GM23338 (cell line): ENCODE results near the gene R3HDM1. TPM values are rescaled to one million over a fixed set of nuclear protein-coding genes. Genes with fewer than 3 reads are reported as not detected.

Experiments
- ATAC-seq: fragments of 200-7000 bp; cut with Tn5 transposase; 3 replicates; pipeline ENCODE4 v1.9.1; 2020
- DNase-seq: peaks from one replicate; pipeline ENCODE4 v3.0.0-alpha.2; 2015; ENCODE audit warnings: low spot score
- H2AFZ ChIP-seq: fragments of 200-600 bp; sonication (generic); 2 replicates; pipeline ENCODE4 v1.8.0; 2016; ENCODE audit warnings: antibody characterized with exemption, mild to moderate bottlenecking, moderate library complexity
- H3F3A ChIP-seq: fragments of 200-600 bp; sonication (generic); replicated peaks from 2 replicates; pipeline ENCODE4 v1.8.0; 2017; ENCODE audit warnings: antibody characterized with exemption, mixed run types, low read depth
- H3K27ac ChIP-seq: fragments of 200-600 bp; sonication (generic); 2 replicates; pipeline ENCODE4 v1.6.1; 2016; ENCODE audit warnings: low read depth
- H3K27me3 ChIP-seq: fragments of 200-600 bp; sonication (generic); 2 replicates; pipeline ENCODE4 v1.8.0; 2016; ENCODE audit warnings: mild to moderate bottlenecking, mixed run types, moderate library complexity; ENCODE audit not compliant: insufficient read depth
- H3K36me3 ChIP-seq: fragments of 200-600 bp; sonication (generic); 2 replicates; pipeline ENCODE4 v1.8.0; 2016; ENCODE audit warnings: mild to moderate bottlenecking; ENCODE audit not compliant: insufficient read depth
- H3K4me1 ChIP-seq: fragments of 200-600 bp; sonication (generic); 2 replicates; pipeline ENCODE4 v1.8.0; 2016; ENCODE audit warnings: mild to moderate bottlenecking, moderate library complexity; ENCODE audit not compliant: insufficient read depth
- H3K4me2 ChIP-seq: fragments of 200-600 bp; sonication (generic); 2 replicates; pipeline ENCODE4 v1.7.1; 2017; ENCODE audit warnings: mixed run types
- H3K4me3 ChIP-seq: fragments of 200-600 bp; sonication (generic); 2 replicates; pipeline ENCODE4 v1.6.1; 2016; ENCODE audit warnings: mixed run types
- H3K79me2 ChIP-seq: fragments of 200-600 bp; sonication (generic); replicated peaks from 2 replicates; pipeline ENCODE4 v1.8.0; 2017; ENCODE audit warnings: mild to moderate bottlenecking; ENCODE audit not compliant: insufficient read depth
- H3K9me2 ChIP-seq: fragments of 200-600 bp; sonication (generic); 2 replicates; pipeline ENCODE4 v1.8.0; 2017; ENCODE audit not compliant: insufficient read depth
- H4K20me1 ChIP-seq: fragments of 200-600 bp; sonication (generic); replicated peaks from 2 replicates; pipeline ENCODE4 v1.8.0; 2017; ENCODE audit warnings: mild to moderate bottlenecking; ENCODE audit not compliant: insufficient read depth
- H3K27ac Mint-ChIP-seq: 2 replicates; pipeline ENCODE4 v1.8.0; 2020; ENCODE audit warnings: inconsistent platforms, mild to moderate bottlenecking, moderate library complexity, mixed read lengths
- H3K27me3 Mint-ChIP-seq: 3 replicates; pipeline ENCODE4 v1.8.0; 2022; ENCODE audit warnings: low read depth, mild to moderate bottlenecking, moderate library complexity, mixed read lengths, inconsistent platforms; ENCODE audit not compliant: insufficient read depth, poor library complexity
- H3K36me3 Mint-ChIP-seq: 3 replicates; pipeline ENCODE4 v1.8.0; 2021; ENCODE audit warnings: low read depth, mild to moderate bottlenecking, inconsistent platforms, moderate library complexity, mixed read lengths
- H3K4me1 Mint-ChIP-seq: 3 replicates; pipeline ENCODE4 v1.8.0; 2020; ENCODE audit warnings: mild to moderate bottlenecking, inconsistent platforms, mixed read lengths
- H3K4me3 Mint-ChIP-seq: 3 replicates; pipeline ENCODE4 v1.8.0; 2021; ENCODE audit warnings: moderate library complexity, mild to moderate bottlenecking, inconsistent platforms, mixed read lengths
- H3K9me3 Mint-ChIP-seq: 3 replicates; pipeline ENCODE4 v1.8.0; 2020; ENCODE audit warnings: moderate library complexity, mild to moderate bottlenecking, inconsistent platforms, mixed read lengths
- CREB1 ChIP-seq: fragments of 250-450 bp; sonication (Bioruptor Pico); IDR thresholded peaks from 2 replicates; pipeline ENCODE4 v1.5.0; 2020; ENCODE audit warnings: low read depth, mild to moderate bottlenecking, moderate library complexity
- EZH2 ChIP-seq: fragments of 200-600 bp; sonication (generic); IDR thresholded peaks from one replicate; pipeline ENCODE4 v1.8.0; 2017; ENCODE audit warnings: antibody characterized with exemption, mild to moderate bottlenecking, low read depth; ENCODE audit not compliant: unreplicated experiment
- JUNB ChIP-seq: IDR thresholded peaks from one replicate; pipeline ENCODE4 v1.6.1; 2016; ENCODE audit warnings: antibody characterized with exemption; ENCODE audit not compliant: unreplicated experiment
- NANOG ChIP-seq: IDR thresholded peaks from 2 replicates; pipeline ENCODE4 v1.6.1; 2016; ENCODE audit warnings: antibody characterized with exemption, borderline replicate concordance
- STAT1 ChIP-seq: IDR thresholded peaks from one replicate; pipeline ENCODE4 v1.6.1; 2016; ENCODE audit warnings: antibody characterized with exemption; ENCODE audit not compliant: unreplicated experiment
- ZNF331 ChIP-seq: fragments of 250-450 bp; sonication (Bioruptor Pico); IDR thresholded peaks from 2 replicates; pipeline ENCODE4 v1.5.0; 2020; ENCODE audit warnings: low read depth, mild to moderate bottlenecking, moderate library complexity
- polyA plus RNA-seq: library from polyadenylated mRNA; unstranded; fragments of >200 nt; fragmentation: Nextera tagmentation; extraction: Ambion mirVana; gene quantifications from 2 replicates; pipeline ENCODE4 v1.2.1, GENCODE V29; 2016
- total RNA-seq: library from RNA; depleted of rRNA; stranded (reverse); fragments of >200 nt; shearing (Covaris generic); gene quantifications from 2 replicates; pipeline ENCODE4 v1.2.3, GENCODE V29; 2014
- TF ChIP-seq, protein P1 (sequence below): IDR thresholded peaks from one replicate; pipeline ENCODE4 v1.6.1; 2018; ENCODE audit warnings: antibody characterized with exemption; ENCODE audit not compliant: unreplicated experiment
- TF ChIP-seq, protein P2 (sequence below), 2 experiments: fragments of 200-600 bp in 1 of 2; sonication (generic) in 1 of 2; conservative IDR thresholded peaks; 2 replicates each; pipeline versions ENCODE4 v1.5.1 to v1.6.1; 2016 to 2017; ENCODE audit warnings: antibody characterized with exemption in 2 of 2, low read depth in 2 of 2, mild to moderate bottlenecking in 2 of 2, moderate library complexity in 1 of 2
- TF ChIP-seq, protein P3 (sequence below): fragments of 250-450 bp; sonication (Bioruptor Pico); IDR thresholded peaks from 2 replicates; pipeline ENCODE4 v1.5.0; 2020; ENCODE audit warnings: mild to moderate bottlenecking, moderate library complexity

The R3HDM1 gene
- total and polyA plus RNA-seq, 2 experiments from 2014 or later, result 63.1 to 88.8 TPM

DNA sequence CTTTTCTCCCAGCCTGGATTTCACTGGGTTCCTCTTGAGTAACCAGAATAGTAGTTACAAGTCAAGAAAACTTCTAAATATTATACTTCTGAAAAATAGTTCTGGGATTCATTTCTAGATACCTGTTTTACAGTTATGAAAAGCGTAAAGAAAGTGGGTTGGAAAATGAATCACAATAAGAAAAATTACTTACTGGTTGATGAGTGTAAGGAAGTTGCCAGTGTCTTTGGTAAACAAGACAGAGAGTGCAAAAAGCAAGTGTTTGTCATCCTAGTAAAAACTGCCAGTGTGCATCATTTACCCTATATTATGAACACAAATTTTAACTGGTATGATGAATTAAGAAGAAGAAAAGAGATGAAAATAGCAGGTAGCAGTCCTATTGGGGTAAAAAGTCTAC lies 88.9 kb downstream of the R3HDM1 start:
- Histone ChIP-seq H3K79me2 (no peaks in the 10 kb centered on the region), H3K27me3 (no peaks in the 10 kb centered on the region), H3K27ac (no peak overlapping the region), H2AFZ (no peak overlapping the region), H4K20me1 (no peaks in the 10 kb centered on the region), H3F3A (no peaks in the 10 kb centered on the region), H3K4me2 (no peak overlapping the region), H3K9me2 (no peaks in the 10 kb centered on the region), H3K4me3 (no peak overlapping the region), H3K36me3 (no peaks in the 10 kb centered on the region), H3K4me1 (no peaks in the 10 kb centered on the region)
- H3K9me3 Mint-ChIP-seq, result no peaks in the 10 kb centered on the region
- no peaks in the 10 kb centered on the region; the same call in 2 of the 3 replicates for H3K4me1 Mint-ChIP-seq
- DNase-seq, result no peak
- H3K27me3 Mint-ChIP-seq, result peaks cover 2% of the 10 kb centered on the region
- H3K36me3 Mint-ChIP-seq, result peaks cover 18% of the 10 kb centered on the region
- H3K27ac Mint-ChIP-seq, result no peak overlapping the region
- no peak for ATAC-seq
- H3K4me3 Mint-ChIP-seq, result no peak overlapping the region
- TF ChIP-seq, protein P1, sequence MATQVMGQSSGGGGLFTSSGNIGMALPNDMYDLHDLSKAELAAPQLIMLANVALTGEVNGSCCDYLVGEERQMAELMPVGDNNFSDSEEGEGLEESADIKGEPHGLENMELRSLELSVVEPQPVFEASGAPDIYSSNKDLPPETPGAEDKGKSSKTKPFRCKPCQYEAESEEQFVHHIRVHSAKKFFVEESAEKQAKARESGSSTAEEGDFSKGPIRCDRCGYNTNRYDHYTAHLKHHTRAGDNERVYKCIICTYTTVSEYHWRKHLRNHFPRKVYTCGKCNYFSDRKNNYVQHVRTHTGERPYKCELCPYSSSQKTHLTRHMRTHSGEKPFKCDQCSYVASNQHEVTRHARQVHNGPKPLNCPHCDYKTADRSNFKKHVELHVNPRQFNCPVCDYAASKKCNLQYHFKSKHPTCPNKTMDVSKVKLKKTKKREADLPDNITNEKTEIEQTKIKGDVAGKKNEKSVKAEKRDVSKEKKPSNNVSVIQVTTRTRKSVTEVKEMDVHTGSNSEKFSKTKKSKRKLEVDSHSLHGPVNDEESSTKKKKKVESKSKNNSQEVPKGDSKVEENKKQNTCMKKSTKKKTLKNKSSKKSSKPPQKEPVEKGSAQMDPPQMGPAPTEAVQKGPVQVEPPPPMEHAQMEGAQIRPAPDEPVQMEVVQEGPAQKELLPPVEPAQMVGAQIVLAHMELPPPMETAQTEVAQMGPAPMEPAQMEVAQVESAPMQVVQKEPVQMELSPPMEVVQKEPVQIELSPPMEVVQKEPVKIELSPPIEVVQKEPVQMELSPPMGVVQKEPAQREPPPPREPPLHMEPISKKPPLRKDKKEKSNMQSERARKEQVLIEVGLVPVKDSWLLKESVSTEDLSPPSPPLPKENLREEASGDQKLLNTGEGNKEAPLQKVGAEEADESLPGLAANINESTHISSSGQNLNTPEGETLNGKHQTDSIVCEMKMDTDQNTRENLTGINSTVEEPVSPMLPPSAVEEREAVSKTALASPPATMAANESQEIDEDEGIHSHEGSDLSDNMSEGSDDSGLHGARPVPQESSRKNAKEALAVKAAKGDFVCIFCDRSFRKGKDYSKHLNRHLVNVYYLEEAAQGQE, result no peak
- TF ChIP-seq CREB1 (CRISPR knock-in tag), result no peak
- no peak for TF ChIP-seq STAT1
- TF ChIP-seq JUNB, result no peak
- TF ChIP-seq NANOG, result no peak
- TF ChIP-seq, protein P2, sequence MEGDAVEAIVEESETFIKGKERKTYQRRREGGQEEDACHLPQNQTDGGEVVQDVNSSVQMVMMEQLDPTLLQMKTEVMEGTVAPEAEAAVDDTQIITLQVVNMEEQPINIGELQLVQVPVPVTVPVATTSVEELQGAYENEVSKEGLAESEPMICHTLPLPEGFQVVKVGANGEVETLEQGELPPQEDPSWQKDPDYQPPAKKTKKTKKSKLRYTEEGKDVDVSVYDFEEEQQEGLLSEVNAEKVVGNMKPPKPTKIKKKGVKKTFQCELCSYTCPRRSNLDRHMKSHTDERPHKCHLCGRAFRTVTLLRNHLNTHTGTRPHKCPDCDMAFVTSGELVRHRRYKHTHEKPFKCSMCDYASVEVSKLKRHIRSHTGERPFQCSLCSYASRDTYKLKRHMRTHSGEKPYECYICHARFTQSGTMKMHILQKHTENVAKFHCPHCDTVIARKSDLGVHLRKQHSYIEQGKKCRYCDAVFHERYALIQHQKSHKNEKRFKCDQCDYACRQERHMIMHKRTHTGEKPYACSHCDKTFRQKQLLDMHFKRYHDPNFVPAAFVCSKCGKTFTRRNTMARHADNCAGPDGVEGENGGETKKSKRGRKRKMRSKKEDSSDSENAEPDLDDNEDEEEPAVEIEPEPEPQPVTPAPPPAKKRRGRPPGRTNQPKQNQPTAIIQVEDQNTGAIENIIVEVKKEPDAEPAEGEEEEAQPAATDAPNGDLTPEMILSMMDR (conservative IDR thresholded peaks at IDR 0.05; ENCODE audit: low read depth in 2 of 2), result no peak
- TF ChIP-seq, protein P3, sequence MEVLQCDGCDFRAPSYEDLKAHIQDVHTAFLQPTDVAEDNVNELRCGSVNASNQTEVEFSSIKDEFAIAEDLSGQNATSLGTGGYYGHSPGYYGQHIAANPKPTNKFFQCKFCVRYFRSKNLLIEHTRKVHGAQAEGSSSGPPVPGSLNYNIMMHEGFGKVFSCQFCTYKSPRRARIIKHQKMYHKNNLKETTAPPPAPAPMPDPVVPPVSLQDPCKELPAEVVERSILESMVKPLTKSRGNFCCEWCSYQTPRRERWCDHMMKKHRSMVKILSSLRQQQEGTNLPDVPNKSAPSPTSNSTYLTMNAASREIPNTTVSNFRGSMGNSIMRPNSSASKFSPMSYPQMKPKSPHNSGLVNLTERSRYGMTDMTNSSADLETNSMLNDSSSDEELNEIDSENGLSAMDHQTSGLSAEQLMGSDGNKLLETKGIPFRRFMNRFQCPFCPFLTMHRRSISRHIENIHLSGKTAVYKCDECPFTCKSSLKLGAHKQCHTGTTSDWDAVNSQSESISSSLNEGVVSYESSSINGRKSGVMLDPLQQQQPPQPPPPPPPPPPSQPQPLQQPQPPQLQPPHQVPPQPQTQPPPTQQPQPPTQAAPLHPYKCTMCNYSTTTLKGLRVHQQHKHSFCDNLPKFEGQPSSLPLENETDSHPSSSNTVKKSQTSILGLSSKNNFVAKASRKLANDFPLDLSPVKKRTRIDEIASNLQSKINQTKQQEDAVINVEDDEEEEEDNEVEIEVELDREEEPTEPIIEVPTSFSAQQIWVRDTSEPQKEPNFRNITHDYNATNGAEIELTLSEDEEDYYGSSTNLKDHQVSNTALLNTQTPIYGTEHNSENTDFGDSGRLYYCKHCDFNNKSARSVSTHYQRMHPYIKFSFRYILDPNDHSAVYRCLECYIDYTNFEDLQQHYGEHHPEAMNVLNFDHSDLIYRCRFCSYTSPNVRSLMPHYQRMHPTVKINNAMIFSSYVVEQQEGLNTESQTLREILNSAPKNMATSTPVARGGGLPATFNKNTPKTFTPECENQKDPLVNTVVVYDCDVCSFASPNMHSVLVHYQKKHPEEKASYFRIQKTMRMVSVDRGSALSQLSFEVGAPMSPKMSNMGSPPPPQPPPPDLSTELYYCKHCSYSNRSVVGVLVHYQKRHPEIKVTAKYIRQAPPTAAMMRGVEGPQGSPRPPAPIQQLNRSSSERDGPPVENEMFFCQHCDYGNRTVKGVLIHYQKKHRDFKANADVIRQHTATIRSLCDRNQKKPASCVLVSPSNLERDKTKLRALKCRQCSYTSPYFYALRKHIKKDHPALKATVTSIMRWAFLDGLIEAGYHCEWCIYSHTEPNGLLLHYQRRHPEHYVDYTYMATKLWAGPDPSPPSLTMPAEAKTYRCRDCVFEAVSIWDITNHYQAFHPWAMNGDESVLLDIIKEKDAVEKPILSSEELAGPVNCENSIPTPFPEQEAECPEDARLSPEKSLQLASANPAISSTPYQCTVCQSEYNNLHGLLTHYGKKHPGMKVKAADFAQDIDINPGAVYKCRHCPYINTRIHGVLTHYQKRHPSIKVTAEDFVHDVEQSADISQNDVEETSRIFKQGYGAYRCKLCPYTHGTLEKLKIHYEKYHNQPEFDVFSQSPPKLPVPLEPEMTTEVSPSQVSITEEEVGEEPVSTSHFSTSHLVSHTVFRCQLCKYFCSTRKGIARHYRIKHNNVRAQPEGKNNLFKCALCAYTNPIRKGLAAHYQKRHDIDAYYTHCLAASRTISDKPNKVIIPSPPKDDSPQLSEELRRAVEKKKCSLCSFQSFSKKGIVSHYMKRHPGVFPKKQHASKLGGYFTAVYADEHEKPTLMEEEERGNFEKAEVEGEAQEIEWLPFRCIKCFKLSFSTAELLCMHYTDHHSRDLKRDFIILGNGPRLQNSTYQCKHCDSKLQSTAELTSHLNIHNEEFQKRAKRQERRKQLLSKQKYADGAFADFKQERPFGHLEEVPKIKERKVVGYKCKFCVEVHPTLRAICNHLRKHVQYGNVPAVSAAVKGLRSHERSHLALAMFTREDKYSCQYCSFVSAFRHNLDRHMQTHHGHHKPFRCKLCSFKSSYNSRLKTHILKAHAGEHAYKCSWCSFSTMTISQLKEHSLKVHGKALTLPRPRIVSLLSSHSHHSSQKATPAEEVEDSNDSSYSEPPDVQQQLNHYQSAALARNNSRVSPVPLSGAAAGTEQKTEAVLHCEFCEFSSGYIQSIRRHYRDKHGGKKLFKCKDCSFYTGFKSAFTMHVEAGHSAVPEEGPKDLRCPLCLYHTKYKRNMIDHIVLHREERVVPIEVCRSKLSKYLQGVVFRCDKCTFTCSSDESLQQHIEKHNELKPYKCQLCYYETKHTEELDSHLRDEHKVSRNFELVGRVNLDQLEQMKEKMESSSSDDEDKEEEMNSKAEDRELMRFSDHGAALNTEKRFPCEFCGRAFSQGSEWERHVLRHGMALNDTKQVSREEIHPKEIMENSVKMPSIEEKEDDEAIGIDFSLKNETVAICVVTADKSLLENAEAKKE (CRISPR knock-in tag), result no peak
- no peak for TF ChIP-seq ZNF331 (CRISPR knock-in tag)
- no peak for TF ChIP-seq EZH2
